HFF-Myc (cell line): Measurements from ENCODE around the gene RFWD3.

Experiments
- DNase-seq: peaks from one replicate; pipeline ENCODE4 v3.0.0-alpha.2; 2011; ENCODE audit warnings: low read depth; ENCODE audit errors: extremely low read depth
- H3K4me3 ChIP-seq: replicated peaks from 2 replicates; pipeline ENCODE4 v1.5.1; 2011; ENCODE audit warnings: low read depth, mild to moderate bottlenecking, control low read depth, low read length
- TF ChIP-seq, protein P1 (sequence below): IDR thresholded peaks from 2 replicates; pipeline ENCODE4 v1.5.1; 2012; ENCODE audit warnings: mild to moderate bottlenecking, low read depth, low read length, control low read depth; ENCODE audit errors: missing control alignments

The RFWD3 gene

GRCh38 chr16:74607962-74608356, 58.7 kb downstream of the RFWD3 start:
- DNase-seq = no peak
- TF ChIP-seq, protein P1, sequence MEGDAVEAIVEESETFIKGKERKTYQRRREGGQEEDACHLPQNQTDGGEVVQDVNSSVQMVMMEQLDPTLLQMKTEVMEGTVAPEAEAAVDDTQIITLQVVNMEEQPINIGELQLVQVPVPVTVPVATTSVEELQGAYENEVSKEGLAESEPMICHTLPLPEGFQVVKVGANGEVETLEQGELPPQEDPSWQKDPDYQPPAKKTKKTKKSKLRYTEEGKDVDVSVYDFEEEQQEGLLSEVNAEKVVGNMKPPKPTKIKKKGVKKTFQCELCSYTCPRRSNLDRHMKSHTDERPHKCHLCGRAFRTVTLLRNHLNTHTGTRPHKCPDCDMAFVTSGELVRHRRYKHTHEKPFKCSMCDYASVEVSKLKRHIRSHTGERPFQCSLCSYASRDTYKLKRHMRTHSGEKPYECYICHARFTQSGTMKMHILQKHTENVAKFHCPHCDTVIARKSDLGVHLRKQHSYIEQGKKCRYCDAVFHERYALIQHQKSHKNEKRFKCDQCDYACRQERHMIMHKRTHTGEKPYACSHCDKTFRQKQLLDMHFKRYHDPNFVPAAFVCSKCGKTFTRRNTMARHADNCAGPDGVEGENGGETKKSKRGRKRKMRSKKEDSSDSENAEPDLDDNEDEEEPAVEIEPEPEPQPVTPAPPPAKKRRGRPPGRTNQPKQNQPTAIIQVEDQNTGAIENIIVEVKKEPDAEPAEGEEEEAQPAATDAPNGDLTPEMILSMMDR = no peak
- no peak overlapping the region for H3K4me3 ChIP-seq

- no peak for DNase-seq
- peak overlapping the region; percentile 90 for H3K4me3 ChIP-seq
- TF ChIP-seq, protein P1 = no peak
Observed at GRCh38 chr16:74607310-74607961, 59.2 kb downstream of the RFWD3 start.

GRCh38 chr16:74606521-74607309, 60.0 kb downstream of the RFWD3 start, which contains the start of gene GLG1:
GLG1 (minus strand) TSS chr16:74607114; CDS start chr16:74607094, 20 bp downstream.
- peak within 1 kb of the TSS; percentile 90 for H3K4me3 ChIP-seq
- DNase-seq = no peak

DNA sequence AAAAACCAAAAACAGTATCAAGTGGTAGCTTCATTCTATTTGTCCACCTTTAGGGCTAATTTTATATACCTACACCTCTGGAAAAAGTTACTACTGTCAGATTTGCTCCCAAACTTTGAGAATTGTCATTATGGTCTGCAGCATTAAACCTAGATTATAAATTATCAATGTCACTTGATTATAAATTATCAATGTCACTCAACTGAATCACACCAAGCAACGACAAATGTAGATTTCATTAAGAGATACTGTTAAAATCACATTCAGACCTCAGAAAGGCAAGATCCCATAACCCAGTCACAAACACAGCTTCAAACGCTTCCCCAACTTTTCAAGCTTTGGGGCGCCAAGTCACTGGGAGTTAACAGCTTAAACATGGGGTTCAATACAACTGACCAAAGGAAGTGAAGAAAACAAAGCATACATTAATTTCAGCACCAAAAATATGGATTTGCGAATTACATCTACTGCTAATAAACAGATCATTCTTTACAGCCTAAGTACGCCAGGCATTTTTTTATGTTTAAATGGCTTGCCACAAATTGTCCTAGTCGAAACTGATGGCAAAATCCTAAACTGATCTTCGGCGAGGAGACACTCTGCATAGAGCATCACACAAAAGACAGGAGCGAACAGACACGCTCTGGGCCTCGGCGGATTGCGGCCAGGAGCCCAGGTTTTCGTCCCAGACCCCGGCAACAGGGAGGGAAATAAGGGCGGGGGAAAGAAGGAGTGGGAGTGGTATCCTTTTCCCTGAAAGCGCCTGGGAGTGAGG, 60.7 kb downstream of the RFWD3 start:
- DNase-seq = no peak

More at GRCh38 chr16:74606521-74607309, 60.0 kb downstream of the RFWD3 start, which contains the start of gene GLG1:
- TF ChIP-seq, protein P1 = no peak

GRCh38 chr16:74605332-74605731, 61.3 kb downstream of the RFWD3 start:
- no peak for DNase-seq
- TF ChIP-seq, protein P1 = no peak
- H3K4me3 ChIP-seq = peak overlapping the region; percentile 90

More for the DNA sequence above, 60.7 kb downstream of the RFWD3 start:
- TF ChIP-seq, protein P1 = no peak
- peak overlapping the region; percentile 90 for H3K4me3 ChIP-seq

- TF ChIP-seq, protein P1 = no peak
- peak overlapping the region; percentile 90 for H3K4me3 ChIP-seq
- DNase-seq = no peak
Observed at GRCh38 chr16:74603848-74604247, 62.8 kb downstream of the RFWD3 start.
